ENCODE results near the gene KIAA1671. TPM values are rescaled to one million over a fixed set of nuclear protein-coding genes. Genes with fewer than 3 reads are reported as not detected.

KIAA1671 gene
- total and polyA plus RNA-seq, 9 of the 15 experiments (the other 6 are each of a cell fraction or from before 2014, with no cell fraction given) = under 0.01 to 0.11 (median 0.02) TPM; not detected in 5

- TF ChIP-seq FOXP4 (CRISPR knock-in tag; IDR thresholded peaks at IDR 0.05; ENCODE audit: borderline replicate concordance) = no peak
- TF ChIP-seq, protein P1, sequence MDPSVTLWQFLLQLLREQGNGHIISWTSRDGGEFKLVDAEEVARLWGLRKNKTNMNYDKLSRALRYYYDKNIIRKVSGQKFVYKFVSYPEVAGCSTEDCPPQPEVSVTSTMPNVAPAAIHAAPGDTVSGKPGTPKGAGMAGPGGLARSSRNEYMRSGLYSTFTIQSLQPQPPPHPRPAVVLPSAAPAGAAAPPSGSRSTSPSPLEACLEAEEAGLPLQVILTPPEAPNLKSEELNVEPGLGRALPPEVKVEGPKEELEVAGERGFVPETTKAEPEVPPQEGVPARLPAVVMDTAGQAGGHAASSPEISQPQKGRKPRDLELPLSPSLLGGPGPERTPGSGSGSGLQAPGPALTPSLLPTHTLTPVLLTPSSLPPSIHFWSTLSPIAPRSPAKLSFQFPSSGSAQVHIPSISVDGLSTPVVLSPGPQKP (CRISPR knock-in tag; IDR thresholded peaks at IDR 0.05) = no peak
- TF ChIP-seq, protein P2, sequence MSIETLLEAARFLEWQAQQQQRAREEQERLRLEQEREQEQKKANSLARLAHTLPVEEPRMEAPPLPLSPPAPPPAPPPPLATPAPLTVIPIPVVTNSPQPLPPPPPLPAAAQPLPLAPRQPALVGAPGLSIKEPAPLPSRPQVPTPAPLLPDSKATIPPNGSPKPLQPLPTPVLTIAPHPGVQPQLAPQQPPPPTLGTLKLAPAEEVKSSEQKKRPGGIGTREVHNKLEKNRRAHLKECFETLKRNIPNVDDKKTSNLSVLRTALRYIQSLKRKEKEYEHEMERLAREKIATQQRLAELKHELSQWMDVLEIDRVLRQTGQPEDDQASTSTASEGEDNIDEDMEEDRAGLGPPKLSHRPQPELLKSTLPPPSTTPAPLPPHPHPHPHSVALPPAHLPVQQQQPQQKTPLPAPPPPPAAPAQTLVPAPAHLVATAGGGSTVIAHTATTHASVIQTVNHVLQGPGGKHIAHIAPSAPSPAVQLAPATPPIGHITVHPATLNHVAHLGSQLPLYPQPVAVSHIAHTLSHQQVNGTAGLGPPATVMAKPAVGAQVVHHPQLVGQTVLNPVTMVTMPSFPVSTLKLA (conservative IDR thresholded peaks at IDR 0.05) = no peak
- TF ChIP-seq, protein P3, sequence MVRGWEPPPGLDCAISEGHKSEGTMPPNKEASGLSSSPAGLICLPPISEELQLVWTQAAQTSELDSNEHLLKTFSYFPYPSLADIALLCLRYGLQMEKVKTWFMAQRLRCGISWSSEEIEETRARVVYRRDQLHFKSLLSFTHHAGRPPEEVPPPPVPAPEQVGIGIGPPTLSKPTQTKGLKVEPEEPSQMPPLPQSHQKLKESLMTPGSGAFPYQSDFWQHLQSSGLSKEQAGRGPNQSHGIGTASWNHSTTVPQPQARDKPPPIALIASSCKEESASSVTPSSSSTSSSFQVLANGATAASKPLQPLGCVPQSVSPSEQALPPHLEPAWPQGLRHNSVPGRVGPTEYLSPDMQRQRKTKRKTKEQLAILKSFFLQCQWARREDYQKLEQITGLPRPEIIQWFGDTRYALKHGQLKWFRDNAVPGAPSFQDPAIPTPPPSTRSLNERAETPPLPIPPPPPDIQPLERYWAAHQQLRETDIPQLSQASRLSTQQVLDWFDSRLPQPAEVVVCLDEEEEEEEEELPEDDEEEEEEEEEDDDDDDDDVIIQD (CRISPR knock-in tag; IDR thresholded peaks at IDR 0.05) = no peak
- no peak for TF ChIP-seq ELF2 (CRISPR knock-in tag; IDR thresholded peaks at IDR 0.05)
- no peak for TF ChIP-seq FOXP1 (CRISPR knock-in tag; IDR thresholded peaks at IDR 0.05)
Measured at GRCh38 chr22:25030636-25031035, 78.1 kb downstream of the KIAA1671 start (continued).
